T47D (cell line): ENCODE measurements around the gene RINL.
"Not testable (repeated sequence)": the region's sequence is repeated elsewhere in the genome, so short reads cannot be mapped to it uniquely, and the experiment has no call there.

Experiments
- DNase-seq, 2 experiments: peaks; one replicate each; pipeline versions ENCODE4 v3.0.0 to v3.0.0-alpha.2; 2011 to 2012; ENCODE audit warnings: low read depth in 1 of 2, low spot score in 1 of 2
- JUND ChIP-seq: IDR thresholded peaks from 2 replicates; pipeline ENCODE4 v1.6.1; 2012; ENCODE audit warnings: low read depth
- in situ Hi-C: cut with HindIII; loops from 2 replicates; pipeline ENCODE4 v1.10.0; 2016; ENCODE audit warnings: low sequenced_read_pairs, low pct_unique_long_range_greater_than_20kb

The RINL gene

DNA sequence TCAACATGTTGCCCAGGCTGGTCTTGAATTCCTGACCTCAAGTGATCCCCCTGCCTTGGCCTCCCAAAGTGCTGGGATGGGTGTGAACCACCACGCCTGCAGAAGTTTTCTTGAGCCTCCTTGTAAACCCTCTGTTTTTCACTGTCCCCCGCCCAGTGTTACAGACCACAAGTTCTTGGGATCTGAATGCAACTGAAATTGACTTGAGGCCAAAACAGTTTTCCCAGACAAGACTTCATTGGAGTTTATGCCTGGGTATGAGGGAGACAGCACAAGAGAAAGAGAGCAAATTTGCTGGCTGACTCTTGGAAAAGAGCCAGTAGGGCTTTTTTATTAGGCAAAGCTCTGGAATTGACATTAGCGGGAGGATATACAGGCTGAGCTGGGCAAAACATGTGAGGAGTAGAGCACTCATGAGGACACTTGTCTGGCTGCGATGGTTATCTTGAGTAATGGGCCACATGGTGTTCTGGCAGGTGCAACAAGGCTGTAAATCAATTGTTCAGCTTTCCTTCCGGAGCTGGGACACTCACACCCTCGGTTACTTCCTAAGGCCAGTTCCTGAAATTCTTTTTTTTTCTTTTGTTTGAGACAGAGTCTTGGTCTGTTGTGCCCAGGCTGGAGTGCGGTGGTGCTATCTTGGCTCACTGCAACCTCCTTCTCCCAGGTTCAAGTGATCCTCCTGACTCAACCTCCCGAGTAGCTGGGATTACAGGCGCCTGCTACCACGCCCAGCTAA, 15.6 kb downstream of the RINL start:
- in situ Hi-C loops, result no loop called here
- TF ChIP-seq JUND, result no peak
- peak in 1 of 2 experiments; percentile 83 for DNase-seq

DNA sequence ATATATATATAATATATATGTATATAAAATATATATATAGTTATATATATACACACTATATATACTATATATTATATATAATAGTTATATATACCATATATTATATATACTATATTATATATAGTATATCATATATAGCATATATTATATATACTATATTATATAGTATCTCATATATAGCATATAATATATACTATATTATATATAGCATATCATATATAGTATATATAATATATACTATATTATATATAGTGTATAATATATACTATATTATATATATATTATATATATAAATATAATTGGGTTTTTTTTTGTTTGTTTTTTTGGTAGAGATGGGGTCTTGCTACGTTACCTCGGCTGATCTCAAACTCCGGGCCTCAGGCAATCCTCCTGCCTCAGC, 16.7 kb downstream of the RINL start:
- no peak for TF ChIP-seq JUND
- no peak for DNase-seq
- in situ Hi-C loops, result no loop called here

DNA sequence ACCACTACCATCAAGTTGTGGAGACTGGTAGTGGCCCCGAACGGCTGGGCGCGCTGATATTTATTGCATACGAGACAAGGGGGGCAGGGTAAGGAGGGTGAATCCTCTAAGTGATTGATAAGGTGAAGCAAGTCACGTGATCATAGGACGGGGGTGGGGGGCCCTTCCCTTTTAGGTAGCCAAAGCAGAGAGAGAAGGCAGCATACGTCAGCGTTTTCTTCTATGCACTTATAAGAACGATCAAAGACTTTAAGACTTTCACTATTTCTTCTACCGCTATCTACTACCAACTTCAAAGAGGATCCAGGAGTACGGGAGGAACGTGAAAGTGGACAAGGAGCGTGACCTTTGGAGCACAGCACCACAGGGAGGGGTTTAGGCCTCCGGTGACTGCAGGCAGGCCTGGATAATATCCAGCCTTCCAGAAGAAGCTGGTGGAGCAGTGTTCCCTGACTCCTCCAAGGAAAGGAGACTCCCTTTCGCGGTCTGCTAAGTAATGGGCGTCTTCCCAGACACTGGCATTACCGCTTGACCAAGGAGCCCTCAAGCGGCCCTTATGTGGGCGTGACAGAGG, 18.4 kb downstream of the RINL start:
- DNase-seq, in situ Hi-C loops: not testable (repeated sequence)

DNA sequence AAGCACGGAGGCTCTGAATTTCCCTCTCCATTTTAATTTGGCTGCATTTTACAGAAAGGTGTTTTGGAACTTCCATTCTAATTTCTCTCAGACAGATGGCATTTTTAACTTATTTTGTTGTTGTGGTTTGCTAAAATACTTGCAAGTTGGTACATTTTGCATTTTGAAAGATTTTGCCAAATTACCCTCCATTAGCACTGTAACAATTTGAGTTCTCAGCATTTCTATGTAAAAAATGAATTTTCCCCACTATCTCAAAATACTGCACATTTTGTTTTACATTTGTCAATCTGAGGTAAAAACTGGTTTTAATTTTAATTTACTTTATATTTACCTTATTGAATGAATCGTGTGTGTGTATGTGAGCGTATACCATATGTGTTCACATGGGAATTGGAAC, 21.3 kb downstream of the RINL start:
- in situ Hi-C loops, result no loop called here
- DNase-seq, result no peak
- TF ChIP-seq JUND, result no peak

DNA sequence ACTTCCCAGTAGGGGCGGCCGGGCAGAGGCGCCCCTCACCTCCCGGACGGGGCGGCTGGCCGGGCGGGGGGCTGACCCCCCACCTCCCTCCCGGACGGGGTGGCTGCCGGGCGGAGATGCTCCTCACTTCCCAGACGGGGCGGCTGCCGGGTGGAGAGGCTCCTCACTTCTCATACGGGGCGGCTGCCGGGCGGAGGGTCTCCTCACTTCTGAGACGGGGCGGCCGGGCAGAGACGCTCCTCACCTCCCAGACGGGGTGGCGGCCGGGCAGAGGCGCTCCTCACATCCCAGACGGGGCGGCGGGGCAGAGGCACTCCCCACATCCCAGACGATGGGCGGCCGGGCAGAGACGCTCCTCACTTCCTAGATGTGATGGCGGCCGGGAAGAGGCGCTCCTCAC, 22.3 kb downstream of the RINL start:
- DNase-seq, in situ Hi-C loops: not testable (repeated sequence)

DNA sequence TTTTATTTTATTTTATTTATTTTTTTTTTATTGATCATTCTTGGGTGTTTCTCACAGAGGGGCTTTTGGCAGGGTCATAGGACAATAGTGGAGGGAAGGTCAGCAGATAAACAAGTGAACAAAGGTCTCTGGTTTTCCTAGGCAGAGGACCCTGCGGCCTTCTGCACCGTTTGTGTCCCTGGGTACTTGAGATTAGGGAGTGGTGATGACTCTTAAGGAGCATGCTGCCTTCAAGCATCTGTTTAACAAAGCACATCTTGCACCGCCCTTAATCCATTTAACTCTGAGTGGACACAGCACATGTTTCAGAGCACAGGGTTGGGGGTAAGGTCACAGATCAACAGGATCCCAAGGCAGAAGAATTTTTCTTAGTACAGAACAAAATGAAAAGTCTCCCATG, 23.1 kb downstream of the RINL start:
- DNase-seq, in situ Hi-C loops: not testable (repeated sequence)

DNA sequence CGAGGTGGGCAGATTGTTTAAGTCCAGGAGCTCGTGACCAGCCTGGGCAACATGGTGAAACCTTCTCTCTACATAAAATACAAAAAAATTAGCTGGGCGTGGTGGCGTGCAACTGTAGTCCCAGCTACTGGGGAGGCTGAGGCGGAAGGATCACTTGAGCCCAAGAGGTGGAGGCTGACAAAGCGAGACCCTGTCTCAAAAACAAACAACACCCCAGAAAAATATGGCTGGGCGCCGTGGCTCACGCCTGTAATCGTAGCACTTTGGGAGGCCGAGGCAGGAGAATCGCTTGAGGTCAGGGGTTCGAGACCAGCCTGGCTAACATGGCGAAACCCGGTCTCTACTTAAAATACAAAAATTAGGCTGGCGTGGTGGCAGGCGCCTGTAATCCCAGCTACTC, 24.9 kb downstream of the RINL start:
- no peak for TF ChIP-seq JUND
- in situ Hi-C loops, result no loop called here
- no peak for DNase-seq

DNA sequence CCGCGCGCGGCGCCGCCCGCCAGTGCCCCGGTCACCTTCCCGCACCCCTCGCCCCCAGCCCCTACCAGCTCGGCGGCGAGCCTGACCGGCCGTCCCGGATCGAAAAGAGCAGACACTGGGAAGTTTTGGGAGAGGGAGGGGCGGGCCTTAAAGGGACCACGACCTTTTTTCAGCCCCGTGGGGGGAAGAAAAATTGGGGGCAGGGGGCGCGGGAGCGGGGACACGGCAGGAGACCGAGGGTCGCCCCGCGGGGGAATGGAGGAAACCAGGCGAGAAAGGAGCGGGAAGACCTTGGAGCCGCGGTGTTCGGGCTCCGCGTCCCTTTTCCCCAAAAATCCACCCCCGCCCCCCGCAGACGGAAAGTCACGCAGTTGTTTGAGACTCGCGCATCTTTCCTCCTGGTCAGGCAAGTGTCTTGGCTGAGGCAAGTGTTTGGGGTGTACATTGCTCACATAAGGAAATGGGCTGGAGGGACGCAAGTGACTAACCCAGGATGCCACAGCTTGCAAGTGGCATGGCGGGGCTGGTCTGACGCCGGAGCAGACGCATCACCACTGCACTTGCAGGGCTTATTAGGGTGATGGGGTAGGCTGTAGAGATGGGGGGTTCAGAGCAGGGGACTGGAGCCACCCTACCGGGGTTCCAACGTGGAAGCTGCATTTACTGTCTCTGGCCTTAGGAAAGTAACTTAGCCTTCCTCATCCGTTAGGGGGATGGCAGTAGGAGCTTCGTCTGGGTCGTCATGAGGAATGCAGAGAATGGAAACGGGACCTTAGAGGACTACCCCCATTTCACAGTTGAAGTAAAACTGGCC, 25.6 kb downstream of the RINL start:
- in situ Hi-C loops, result no loop called here
- DNase-seq, result peak in 1 of 2 experiments; percentile 82
- no peak for TF ChIP-seq JUND

DNA sequence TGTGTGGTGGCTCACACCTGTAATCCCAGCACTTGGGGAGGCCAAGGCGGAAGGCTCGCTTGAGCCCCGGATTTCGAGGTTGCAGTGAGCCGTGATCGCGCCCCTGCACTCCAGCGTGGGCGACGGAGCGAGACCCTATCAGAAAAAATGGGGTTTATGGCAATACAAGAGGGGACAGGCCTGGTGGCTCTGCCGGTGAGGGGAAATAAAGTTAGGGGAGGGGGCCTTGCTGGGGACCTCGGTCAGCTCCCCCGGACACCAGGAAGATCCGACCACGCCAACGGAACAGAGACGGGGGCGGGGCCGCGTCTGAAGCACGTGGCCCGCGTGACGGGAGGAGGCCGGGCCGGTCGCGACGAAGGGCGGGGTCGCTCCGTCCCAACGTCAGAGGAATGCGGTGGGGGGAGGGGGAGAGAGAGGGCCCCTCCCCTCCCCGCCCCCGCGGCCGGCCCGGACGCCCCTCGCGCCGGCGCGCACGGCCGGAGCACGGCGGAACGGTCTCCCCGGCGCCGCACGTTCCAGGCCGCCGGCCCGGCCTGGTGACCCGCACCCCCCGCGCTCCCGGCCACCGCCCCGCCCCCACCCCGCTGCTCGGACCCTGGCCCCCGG, 26.3 kb downstream of the RINL start:
- no peak for TF ChIP-seq JUND
- in situ Hi-C loops, result no loop called here
- DNase-seq, result peak in 1 of 2 experiments; percentile 94

DNA sequence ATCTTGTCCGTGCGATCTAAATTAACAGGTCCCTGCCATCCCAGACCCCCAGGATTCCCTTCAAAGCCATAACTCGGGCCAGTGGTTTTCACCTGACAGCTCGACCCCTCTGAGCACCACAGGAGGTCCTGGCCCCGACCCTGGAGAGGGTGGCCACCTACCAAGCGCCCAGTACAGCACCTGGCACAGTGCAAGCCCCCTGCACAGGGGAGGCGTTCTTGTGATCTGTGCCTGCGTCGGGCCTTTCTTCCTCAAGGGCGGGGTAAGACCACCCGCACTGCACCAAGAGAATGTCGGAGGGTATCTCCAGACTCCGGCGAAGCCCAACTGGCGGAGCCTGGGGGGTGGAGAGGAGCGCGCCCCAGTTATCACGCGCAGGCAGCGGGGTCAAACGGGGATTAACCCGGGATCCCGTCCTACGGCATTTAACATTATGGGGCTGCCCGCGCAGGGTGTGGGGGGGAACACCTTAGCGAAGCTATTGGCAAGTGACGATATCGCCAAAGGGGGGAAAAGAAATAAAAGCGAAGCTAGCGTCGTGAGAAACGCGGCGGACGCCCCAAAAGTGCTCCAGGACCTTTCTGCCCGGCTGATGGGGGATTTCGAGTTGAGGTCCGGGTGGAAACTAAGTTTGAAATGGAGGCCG, 27.0 kb downstream of the RINL start:
- DNase-seq, result no peak
- in situ Hi-C loops, result no loop called here
- TF ChIP-seq JUND, result no peak

DNA sequence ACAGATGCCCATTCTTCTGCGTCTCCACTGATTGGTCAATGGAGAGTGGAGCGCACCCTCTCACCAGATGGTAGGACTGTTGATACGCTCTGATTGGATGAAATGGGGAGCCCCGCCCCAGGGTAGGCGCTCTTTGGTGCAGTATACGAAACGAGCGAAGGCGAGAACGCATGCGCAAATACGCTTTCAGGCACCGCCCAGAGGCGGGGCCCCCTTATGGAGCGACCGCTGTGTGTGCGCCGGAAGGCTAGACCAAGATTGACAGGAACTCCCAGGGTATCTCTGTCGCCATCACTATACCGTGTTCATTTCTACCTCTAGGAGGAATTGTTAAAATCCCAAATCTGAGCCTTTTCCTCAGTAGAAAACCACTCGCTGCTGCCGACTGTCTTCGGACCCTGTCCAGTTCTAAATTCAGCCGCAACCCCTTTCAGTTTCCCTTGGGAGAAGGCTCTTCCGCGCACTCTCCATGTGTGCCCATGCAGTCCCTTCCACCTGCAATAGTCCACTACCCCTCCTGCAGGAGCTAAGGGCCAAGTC, 27.6 kb downstream of the RINL start:
- TF ChIP-seq JUND, result no peak
- in situ Hi-C loops, result no loop called here
- DNase-seq, result peak in 1 of 2 experiments; percentile 96

DNA sequence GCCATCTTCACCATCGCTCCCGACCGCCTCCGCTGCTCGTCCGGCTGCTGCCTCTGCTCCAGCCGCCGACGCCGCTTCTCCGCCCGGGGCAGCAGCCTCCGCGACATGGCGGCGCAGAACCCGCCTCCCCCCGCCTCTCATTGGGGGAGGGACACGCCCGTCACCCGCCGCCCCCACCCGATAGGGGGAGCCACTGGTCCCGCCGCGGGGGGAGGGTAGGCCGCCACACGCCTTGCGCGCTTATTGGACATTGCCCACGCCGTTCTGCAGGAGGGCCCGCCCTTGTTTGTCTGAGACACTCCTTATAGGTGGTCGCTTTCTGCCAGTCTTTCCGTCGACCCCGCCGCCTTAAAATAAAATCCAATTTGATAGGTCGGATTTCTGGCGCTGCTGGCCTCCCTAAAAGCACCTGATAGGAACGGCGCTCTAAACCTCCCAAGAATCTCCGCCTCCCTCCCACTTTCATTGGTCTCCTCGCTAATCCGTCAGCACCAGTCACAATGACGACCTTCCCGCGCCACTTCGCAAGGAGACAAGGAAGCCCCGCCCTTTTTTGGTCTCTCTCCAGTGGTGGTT, 28.1 kb downstream of the RINL start, which contains the start of gene HNRNPL:
Gene HNRNPL, minus strand, starts transcription at position 127 of the 576 bp plus-strand sequence. Its CDS starts 20 bp downstream, at position 107.
- DNase-seq, result peak in 1 of 2 experiments; percentile 100
- in situ Hi-C loops, result no loop called here
- TF ChIP-seq JUND, result no peak
